IPS-15b (cell line): ENCODE measurements around the gene CALHM5.
A peak's percentile ranks its signal among the peaks of the same experiment; 100 is the strongest.

Experiments
- H3K27me3 ChIP-seq: one replicate; pipeline ENCODE4 v1.6.1; 2013; ENCODE audit warnings: low read length; ENCODE audit not compliant: control insufficient read depth, insufficient read depth
- H3K36me3 ChIP-seq: one replicate; pipeline ENCODE4 v1.6.1; 2013; ENCODE audit warnings: low read length; ENCODE audit not compliant: control insufficient read depth, insufficient read depth
- H3K4me1 ChIP-seq: one replicate; pipeline ENCODE4 v1.6.1; 2013; ENCODE audit warnings: mild to moderate bottlenecking, low read length; ENCODE audit not compliant: control insufficient read depth, insufficient read depth
- H3K4me3 ChIP-seq: one replicate; pipeline ENCODE4 v1.5.1; 2013; ENCODE audit warnings: low read depth, low read length
- H3K9ac ChIP-seq: one replicate; pipeline ENCODE4 v1.6.1; 2013; ENCODE audit warnings: low read depth, mild to moderate bottlenecking, low read length
- H3K9me3 ChIP-seq: one replicate; pipeline ENCODE4 v1.6.1; 2013; ENCODE audit warnings: mild to moderate bottlenecking, low read length; ENCODE audit not compliant: control insufficient read depth, insufficient read depth

CALHM5 gene

GRCh38 chr6:116511424-116512110 is at the start of gene CALHM5:
TSS of gene CALHM5 (plus strand) at chr6:116511639. CDS start at chr6:116511697, 58 bp downstream.
- no peaks in the 10 kb centered on the region for H3K9me3 ChIP-seq
- no peak within 1 kb of the TSS for H3K4me3 ChIP-seq
- no peaks in the 10 kb centered on the region for H3K27me3 ChIP-seq
- no peak within 1 kb of the TSS for H3K9ac ChIP-seq
- no peaks in the 10 kb centered on the region for H3K36me3 ChIP-seq
- peaks cover 5% of the 10 kb centered on the region for H3K4me1 ChIP-seq

GRCh38 chr6:116461932-116462885 is 49.2 kb upstream of the CALHM5 start:
- no peaks in the 10 kb centered on the region for H3K36me3 ChIP-seq
- no peaks in the 10 kb centered on the region for H3K9me3 ChIP-seq
- H3K9ac ChIP-seq, result peak overlapping the region; percentile 48
- peak overlapping the region; percentile 49 for H3K4me3 ChIP-seq
- peaks cover 5% of the 10 kb centered on the region for H3K4me1 ChIP-seq
- peaks cover 57% of the 10 kb centered on the region for H3K27me3 ChIP-seq

- Histone ChIP-seq H3K36me3 (no peaks in the 10 kb centered on the region), H3K9me3 (no peaks in the 10 kb centered on the region), H3K27me3 (peaks cover 57% of the 10 kb centered on the region), H3K9ac (no peak overlapping the region), H3K4me3 (no peak overlapping the region), H3K4me1 (peaks cover 5% of the 10 kb centered on the region)
Measured at GRCh38 chr6:116463301-116463700, 48.1 kb upstream of the CALHM5 start.

DNA sequence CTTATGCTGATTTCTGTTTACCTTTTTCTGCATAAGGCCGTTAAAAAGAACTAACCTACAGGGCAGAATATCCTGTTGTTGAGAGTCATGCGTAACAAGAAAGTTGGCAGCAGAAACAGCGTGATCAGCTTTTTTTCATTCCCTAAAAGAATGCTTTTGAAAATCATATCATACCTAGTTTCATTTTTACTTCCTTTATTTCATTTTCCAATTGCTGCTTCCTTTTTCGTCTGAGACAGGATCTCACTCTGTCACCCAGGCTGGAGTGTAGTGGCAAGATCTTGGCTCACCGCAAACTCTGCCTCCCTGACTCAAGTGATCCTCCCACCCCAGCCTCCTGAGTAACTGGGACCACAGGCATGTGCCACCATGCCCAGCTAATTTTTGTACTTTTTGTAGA is 46.2 kb upstream of the CALHM5 start:
- H3K4me1 ChIP-seq, result peaks cover 5% of the 10 kb centered on the region

GRCh38 chr6:116467096-116467495 is 44.3 kb upstream of the CALHM5 start:
- Histone ChIP-seq H3K4me3 (no peak overlapping the region), H3K36me3 (no peaks in the 10 kb centered on the region), H3K9ac (no peak overlapping the region), H3K9me3 (no peaks in the 10 kb centered on the region), H3K4me1 (peaks cover 5% of the 10 kb centered on the region), H3K27me3 (peaks cover 22% of the 10 kb centered on the region)

More for the DNA sequence above, 46.2 kb upstream of the CALHM5 start:
- Histone ChIP-seq H3K27me3 (peaks cover 40% of the 10 kb centered on the region), H3K36me3 (no peaks in the 10 kb centered on the region), H3K9me3 (no peaks in the 10 kb centered on the region), H3K9ac (no peak overlapping the region), H3K4me3 (no peak overlapping the region)

GRCh38 chr6:116467514-116467913 is 43.9 kb upstream of the CALHM5 start:
- Histone ChIP-seq H3K9ac (no peak overlapping the region), H3K4me1 (peaks cover 5% of the 10 kb centered on the region), H3K27me3 (peaks cover 17% of the 10 kb centered on the region), H3K9me3 (no peaks in the 10 kb centered on the region), H3K4me3 (no peak overlapping the region), H3K36me3 (no peaks in the 10 kb centered on the region)

- no peak overlapping the region for H3K9ac ChIP-seq
- H3K9me3 ChIP-seq, result no peaks in the 10 kb centered on the region
- H3K4me3 ChIP-seq, result no peak overlapping the region
- peaks cover 10% of the 10 kb centered on the region for H3K27me3 ChIP-seq
- H3K4me1 ChIP-seq, result peaks cover 5% of the 10 kb centered on the region
- H3K36me3 ChIP-seq, result no peaks in the 10 kb centered on the region
Measured at GRCh38 chr6:116468293-116468692, 43.1 kb upstream of the CALHM5 start.

- no peaks in the 10 kb centered on the region for H3K36me3 ChIP-seq
- H3K27me3 ChIP-seq, result no peaks in the 10 kb centered on the region
- H3K4me3 ChIP-seq, result no peak overlapping the region
- H3K4me1 ChIP-seq, result no peaks in the 10 kb centered on the region
- H3K9me3 ChIP-seq, result no peaks in the 10 kb centered on the region
- H3K9ac ChIP-seq, result no peak overlapping the region
Measured at GRCh38 chr6:116471531-116471930, 39.9 kb upstream of the CALHM5 start.

GRCh38 chr6:116472706-116473105 is 38.7 kb upstream of the CALHM5 start:
- H3K4me3 ChIP-seq, result no peak overlapping the region
- no peaks in the 10 kb centered on the region for H3K27me3 ChIP-seq
- H3K9me3 ChIP-seq, result no peaks in the 10 kb centered on the region
- H3K4me1 ChIP-seq, result no peaks in the 10 kb centered on the region
- no peak overlapping the region for H3K9ac ChIP-seq
- H3K36me3 ChIP-seq, result no peaks in the 10 kb centered on the region

DNA sequence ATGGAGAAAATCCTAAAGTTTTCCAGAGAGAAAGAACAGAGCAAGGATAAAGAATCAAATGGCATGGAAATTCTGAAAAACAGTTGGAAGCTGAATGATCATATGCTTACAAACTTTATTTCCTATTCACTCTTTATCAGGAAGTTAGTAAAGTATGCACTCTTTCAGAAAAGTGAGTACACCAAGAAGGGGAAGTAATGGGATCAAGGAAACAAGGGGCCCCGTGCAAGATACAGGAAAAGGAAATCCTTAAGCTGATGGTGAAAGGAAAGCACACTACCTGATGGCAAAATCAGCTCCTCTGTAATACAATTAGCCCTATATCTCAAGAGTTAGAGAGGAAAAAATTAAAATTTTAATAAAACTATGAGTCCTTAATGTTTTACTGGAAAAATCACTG is 36.3 kb upstream of the CALHM5 start:
- no peaks in the 10 kb centered on the region for H3K36me3 ChIP-seq
- no peak overlapping the region for H3K9ac ChIP-seq
- H3K4me1 ChIP-seq, result no peaks in the 10 kb centered on the region
- H3K9me3 ChIP-seq, result no peaks in the 10 kb centered on the region
- no peak overlapping the region for H3K4me3 ChIP-seq
- no peaks in the 10 kb centered on the region for H3K27me3 ChIP-seq

- no peak overlapping the region for H3K4me3 ChIP-seq
- no peaks in the 10 kb centered on the region for H3K9me3 ChIP-seq
- no peaks in the 10 kb centered on the region for H3K4me1 ChIP-seq
- no peak overlapping the region for H3K9ac ChIP-seq
- no peaks in the 10 kb centered on the region for H3K27me3 ChIP-seq
- H3K36me3 ChIP-seq, result no peaks in the 10 kb centered on the region
Measured at GRCh38 chr6:116476002-116476678, 35.3 kb upstream of the CALHM5 start.
